Neuron (in vitro differentiated cells): ENCODE results near the gene ETFB.

ENCODE experiments used
- H2AFZ ChIP-seq: one replicate; pipeline ENCODE4 v1.6.1; 2013; ENCODE audit warnings: low read depth, mild to moderate bottlenecking, inconsistent platforms, low read length, moderate library complexity
- H3K27me3 ChIP-seq: one replicate; pipeline ENCODE4 v1.6.1; 2013; ENCODE audit warnings: low read length; ENCODE audit not compliant: insufficient read depth
- H3K36me3 ChIP-seq: one replicate; pipeline ENCODE4 v1.6.1; 2013; ENCODE audit warnings: low read length; ENCODE audit not compliant: insufficient read depth
- H3K4me1 ChIP-seq: one replicate; pipeline ENCODE4 v1.6.1; 2013; ENCODE audit warnings: low read length; ENCODE audit not compliant: insufficient read depth
- H3K4me3 ChIP-seq: 2 replicates; pipeline ENCODE4 v1.5.1; 2013; ENCODE audit warnings: mild to moderate bottlenecking, low read length, moderate library complexity
- H3K9me3 ChIP-seq: one replicate; pipeline ENCODE4 v1.6.1; 2013; ENCODE audit warnings: low read length

ETFB gene

GRCh38 chr19:51297406-51297805 lies 68.8 kb downstream of the ETFB start:
- peaks cover 13% of the 10 kb centered on the region for H3K27me3 ChIP-seq
- H3K4me3 ChIP-seq = no peak overlapping the region
- peaks cover 7% of the 10 kb centered on the region for H3K4me1 ChIP-seq
- no peak overlapping the region for H2AFZ ChIP-seq
- H3K9me3 ChIP-seq = no peaks in the 10 kb centered on the region
- no peaks in the 10 kb centered on the region for H3K36me3 ChIP-seq

GRCh38 chr19:51296336-51297093 lies 69.7 kb downstream of the ETFB start:
- peaks cover 7% of the 10 kb centered on the region for H3K4me1 ChIP-seq
- no peak overlapping the region for H3K4me3 ChIP-seq
- peaks cover 13% of the 10 kb centered on the region for H3K27me3 ChIP-seq
- no peak overlapping the region for H2AFZ ChIP-seq
- no peaks in the 10 kb centered on the region for H3K36me3 ChIP-seq
- H3K9me3 ChIP-seq = no peaks in the 10 kb centered on the region

- Histone ChIP-seq H2AFZ (no peak overlapping the region), H3K4me3 (no peak overlapping the region), H3K4me1 (peaks cover 4% of the 10 kb centered on the region), H3K27me3 (peaks cover 13% of the 10 kb centered on the region), H3K36me3 (no peaks in the 10 kb centered on the region), H3K9me3 (no peaks in the 10 kb centered on the region)
Measured at GRCh38 chr19:51295382-51296126, 70.6 kb downstream of the ETFB start.
